ENCODE results near the gene CPEB3.
"Not testable (repeated sequence)": the region's sequence is repeated elsewhere in the genome, so short reads cannot be mapped to it uniquely, and the experiment has no call there.

Gene CPEB3

DNA sequence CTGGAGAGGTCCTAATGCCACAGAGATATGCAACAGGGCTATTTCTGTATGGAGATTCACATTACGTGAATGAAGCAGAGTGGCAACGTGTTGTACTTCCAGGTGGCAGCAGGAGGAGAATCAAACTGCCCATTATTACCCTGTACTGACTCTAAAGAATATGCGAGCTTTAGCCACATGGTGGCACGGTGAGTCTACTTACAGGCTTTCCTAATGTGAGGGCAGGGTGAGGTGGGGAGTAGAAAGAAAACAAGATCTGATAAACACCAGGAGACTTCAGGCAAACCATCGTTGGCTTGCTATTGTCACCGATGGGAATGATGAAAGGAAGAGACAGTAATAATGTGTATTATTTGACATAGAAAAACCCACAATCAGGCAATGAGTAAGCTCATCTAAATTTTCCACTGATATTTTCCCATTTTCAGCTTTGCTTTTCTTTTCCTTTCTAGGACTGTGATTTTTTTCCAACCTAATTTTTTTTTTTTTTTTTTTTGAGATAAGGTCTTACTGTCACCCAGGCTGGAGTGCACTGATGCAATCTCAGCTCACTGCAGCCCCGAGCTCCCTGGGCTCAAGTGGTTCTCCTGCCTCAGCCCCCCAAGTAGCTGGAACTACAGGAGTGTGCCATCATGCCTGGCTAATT, 203.0 kb downstream of the CPEB3 start:
- peak; percentile 49 for DNase-seq

DNA sequence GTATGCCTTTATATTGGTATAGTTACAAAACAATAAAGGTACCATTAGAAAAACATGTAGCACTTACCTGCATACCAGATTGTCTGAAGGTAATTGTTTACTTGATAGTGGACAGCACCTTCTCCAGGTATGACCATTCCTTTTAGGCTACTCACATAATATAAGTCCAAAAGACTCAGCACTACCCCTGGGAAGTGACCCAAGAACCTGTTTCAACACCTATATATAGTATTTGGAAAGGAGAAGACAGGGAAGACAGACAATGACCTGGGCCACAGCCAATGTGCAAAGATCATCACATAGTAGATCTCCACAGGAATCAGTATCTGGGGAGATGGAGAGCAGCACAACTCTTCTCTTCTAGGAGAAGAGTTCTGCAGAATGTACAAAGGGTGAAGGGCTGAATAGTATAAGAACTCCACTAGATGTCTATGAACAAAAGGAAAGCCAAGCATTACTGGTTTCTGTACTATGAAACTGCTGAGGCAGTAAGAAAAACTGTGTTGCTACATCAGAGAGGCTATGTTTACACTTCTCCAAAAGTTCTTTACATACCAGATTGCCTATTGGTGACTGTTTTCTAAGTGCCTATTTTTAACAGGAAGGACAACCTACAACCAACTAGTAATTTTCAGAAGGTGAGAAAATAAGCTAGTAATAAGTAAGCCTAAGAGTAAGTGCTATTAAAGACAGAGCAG, 208.1 kb downstream of the CPEB3 start:
- DNase-seq = no peak

DNA sequence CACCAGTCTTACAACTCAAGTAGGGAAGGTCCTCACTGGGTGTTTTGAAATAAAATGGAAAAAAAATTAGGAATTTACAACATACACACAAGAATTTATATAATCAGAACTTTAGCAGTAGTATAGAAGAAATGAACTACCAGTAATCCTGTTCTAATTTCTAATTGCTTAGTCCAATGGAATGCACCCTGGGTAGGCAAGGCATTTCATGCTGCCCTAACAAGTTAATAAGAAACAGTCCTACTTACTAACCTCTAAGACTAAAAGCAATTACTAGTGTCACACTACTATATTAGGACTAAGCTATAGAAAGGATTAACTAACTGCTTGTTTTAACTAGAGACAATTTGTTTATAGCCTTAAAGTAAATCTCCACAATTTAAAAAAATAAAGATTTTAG, 209.2 kb downstream of the CPEB3 start:
- DNase-seq = no peak

DNA sequence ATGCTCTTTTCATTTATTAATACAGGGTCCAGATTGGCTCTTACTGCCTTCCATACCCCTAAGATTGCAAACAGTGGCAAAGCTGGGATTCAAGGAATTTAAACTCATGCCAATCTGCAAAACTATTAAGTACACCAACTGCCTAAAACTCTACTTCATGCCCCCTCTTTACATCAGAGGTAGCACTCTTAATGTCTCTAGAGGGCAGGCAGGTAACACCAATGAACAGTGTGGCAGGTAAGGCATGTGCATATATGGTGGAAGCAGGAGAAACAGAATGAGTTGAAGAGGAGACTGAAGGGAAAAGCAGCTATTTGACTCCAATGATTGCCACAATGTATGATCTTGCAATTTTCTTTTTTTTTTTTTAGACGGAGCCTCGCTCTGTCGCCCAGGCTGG, 210.6 kb downstream of the CPEB3 start:
- DNase-seq = no peak

DNA sequence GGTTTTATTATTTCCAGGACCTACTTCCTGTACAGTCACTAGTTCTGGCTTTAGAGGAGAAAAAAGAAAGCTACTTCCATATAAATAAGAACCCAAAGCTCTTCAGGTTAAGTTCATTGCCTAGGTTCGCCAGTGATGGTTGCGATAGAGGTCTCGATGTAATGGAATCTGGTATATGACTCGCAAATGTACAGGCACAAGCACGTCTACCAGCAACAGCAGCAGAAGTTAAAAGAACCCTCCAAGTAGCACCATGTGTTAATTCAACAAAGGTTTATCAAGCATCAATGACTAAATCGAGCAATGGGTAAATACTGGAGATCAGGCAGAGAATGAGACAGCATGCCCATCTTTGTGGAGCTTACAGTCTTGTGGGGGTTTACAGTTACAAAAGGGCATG, 211.9 kb downstream of the CPEB3 start:
- no peak for DNase-seq

DNA sequence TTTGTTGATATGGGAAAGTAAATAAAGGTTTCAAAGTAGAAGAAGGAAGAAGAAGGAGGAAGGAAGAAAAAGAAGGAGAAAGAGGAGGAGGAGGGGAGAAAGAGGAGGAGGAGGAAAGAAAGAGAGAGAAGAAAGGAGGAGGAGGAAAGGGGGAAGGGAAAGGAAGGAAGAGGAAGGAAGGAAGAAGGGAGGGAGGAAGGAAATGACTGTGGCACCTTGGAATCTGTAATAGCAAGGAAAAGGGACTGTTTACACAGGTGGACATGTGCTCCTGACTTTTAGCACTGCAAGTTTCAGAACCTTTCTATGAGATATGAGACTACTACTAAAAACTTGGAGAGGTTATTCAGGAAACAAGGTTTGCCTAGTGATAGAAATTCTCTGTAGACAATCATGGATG, 214.2 kb downstream of the CPEB3 start:
- no peak for DNase-seq

DNA sequence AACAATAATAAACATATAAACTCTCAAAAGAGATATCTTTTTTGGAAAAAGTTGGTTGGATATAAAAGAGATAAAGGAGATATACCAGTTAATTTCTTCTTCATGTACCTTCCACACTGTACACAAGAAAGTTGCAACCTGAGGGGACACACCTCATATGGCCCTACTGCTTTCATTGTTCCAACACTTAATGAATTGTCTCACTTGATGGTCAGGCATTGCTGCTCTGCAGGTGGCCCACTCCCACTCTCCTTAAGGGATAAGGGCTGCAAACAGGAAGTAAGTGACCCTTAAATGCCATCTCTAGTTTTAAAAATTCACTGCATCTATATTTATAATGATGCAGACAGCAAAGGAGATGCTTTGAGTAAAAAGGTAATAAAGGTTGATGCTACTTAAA, 215.0 kb downstream of the CPEB3 start:
- DNase-seq = no peak

DNA sequence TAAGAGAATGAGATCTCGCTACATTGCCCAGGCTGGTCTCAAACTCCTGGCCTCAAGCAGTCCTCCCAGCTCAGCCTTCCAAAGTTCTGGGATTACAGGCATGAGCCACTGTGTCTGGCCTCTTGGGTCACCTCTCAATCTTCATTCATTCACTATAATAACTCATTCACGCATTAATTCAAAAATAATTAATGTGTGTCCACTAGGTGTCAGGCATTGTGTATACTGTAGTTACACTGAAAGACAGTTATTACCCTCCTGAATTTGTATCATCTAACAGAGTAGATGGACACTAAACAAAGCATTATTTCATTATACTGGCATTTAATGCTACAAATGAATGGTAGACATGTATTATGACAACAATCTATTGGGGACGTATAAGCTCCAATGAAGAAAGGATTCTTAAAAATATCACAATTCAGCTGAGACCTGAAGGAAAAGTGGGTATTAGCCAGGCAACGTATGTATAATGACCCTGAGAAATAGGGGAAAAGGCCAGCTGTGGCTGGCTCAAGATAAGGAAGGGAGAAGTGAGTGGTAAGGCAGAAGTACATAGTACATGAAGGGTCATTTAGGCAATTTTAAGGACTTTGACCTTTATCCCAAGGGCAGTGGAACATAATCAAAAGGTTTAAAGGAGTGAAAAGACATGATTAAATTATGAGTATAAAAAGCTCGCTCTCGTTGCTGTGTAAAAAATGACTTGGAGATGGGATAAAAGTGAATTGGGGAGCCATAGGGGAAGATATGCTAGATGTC, 216.6 kb downstream of the CPEB3 start:
- DNase-seq = no peak

DNA sequence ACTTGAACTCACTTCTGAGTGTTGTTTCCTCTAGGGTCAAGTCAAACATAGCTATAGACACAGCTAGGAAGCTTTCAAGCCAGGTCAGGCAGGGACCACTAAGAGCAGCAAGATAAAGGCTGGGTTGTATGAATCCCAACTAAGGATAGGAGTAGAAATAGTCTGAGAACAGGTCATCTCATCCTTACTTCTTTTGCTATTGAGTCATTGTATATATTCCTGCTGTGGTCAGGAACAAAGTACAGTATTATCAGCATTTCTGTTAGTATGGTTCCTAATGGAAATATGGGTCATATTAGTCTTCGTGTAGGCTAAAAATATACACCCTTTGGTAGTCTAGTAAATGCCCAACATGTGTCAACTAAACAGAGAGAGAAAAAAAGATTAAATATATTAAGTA, 222.0 kb downstream of the CPEB3 start:
- no peak for DNase-seq

DNA sequence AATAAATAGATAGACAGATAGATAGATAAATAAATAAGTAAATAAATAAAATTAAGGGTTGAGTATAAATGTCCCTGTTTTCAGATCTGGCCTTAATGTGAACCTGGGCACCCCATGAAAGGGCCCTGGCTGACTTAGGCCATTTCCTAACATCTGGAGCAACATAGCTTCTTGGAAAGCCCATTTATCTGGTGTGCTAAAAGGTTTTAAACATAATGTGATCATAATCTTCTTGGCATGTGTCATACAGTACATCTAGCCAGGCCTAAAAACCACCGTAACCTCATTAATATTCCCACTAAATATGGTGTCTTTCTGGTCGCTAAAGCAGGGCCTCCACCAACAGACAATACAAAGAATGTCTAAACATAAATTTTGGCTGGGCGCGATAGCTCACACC, 224.5 kb downstream of the CPEB3 start:
- DNase-seq = no peak

DNA sequence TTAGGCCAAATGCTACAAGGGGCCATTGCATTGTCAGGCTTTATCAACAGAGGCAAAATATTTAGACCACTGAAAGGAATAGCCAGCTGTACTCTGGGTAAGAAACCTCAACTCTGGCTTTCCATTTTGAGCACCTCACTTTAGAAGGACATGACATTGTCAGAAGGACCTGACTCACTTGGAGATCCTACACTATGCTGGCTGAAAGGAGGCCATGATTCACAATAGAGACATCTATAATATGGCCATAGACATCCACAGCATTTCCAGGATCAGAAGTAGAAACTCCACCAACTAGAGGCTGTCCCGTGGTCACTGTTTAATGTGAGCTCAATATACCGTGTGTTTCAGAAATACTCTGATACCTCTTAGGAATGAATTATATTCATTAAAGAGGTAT, 226.4 kb downstream of the CPEB3 start:
- no peak for DNase-seq

DNA sequence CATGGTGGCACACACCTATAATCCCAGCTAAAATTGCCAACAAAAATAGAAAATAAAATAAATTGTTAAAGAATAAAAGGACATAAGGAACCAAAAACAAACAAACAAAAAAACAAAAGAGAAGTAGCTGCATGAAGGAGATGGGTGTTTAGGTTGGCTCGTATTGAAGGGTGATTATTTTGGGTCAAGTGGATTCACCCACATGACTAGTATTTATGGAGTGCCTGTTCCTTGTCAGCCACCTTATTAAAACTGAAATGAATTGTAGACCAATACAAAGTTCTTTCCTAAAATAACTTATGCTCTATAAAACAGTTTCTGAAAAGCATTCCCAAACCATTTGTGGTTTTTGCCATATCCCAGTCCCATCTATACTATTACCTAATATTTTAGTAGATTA, 228.6 kb downstream of the CPEB3 start:
- no peak for DNase-seq

DNA sequence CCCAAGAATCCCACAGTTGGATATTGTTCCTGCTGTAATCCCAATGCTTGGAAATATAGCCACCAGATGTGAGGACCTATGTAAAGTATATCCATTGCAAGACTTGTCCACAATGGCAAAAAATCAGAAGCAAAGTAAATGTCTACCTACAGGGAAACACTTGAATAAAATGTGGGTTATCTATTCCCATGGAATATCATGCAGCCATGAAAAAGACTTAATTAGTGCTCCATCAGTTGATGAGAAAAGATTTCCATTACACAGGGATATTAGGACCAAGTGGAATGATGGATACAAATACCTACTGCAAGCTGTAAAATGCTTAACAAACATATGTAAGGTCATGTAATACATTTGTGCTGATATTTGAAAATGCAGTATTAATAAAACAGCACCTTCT, 236.1 kb downstream of the CPEB3 start:
- DNase-seq = no peak

DNA sequence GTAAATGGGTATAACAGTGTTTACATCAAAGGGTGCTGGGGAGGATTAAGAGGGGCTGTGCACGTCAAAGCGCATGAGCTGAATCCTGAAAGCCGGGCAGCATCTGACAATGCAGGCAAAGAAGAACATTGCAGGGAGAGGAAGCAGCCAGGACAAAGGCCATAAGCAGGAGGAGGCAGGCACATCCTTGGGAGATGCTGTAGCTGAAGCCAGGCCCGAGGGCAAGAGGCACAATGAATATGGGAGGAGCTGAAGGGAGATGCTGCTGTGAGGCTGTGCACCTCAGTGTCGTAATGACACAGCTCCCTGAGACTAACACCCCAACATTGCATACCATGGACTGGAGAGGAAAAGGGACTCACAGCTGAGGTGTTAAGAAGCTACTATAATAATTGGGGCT, 238.1 kb downstream of the CPEB3 start:
- no peak for DNase-seq

DNA sequence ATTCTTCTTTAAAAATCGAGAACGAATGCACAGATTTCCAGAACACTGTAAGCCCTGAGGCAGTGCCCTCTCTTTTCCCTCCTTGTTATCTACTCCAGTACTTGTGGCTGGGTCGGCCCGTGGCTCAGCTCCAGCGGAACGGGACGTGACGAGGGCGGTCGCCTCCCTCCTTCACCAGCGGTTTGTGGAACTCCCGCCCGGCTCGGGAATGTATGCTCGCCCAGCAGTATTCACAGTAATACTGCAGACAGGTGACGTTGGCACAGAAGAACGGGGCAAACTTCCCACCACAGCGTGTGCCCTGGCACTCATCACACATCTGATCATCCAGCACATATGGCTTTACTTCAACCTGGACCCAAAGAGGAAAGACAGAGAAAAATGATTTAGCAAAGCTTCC, 238.8 kb downstream of the CPEB3 start:
- no peak for DNase-seq

DNA sequence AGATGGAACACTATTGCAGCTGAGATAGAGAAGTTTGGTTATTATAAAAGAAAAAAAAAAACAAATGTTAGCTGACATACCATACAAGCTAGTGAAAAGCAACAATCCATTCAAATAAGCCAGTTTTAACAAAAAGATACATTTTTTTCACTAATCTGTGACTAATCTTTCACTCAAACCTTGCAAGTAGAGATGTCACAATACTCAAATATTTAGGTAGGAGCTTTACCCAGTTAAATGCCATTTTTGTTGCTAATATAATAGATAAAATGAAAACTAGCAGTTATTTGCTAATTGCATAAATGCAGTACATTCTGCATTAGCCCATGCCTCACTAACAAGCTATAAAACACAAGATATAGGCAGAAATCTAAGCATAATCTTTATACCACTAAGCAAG, 243.7 kb downstream of the CPEB3 start:
- DNase-seq = no peak

DNA sequence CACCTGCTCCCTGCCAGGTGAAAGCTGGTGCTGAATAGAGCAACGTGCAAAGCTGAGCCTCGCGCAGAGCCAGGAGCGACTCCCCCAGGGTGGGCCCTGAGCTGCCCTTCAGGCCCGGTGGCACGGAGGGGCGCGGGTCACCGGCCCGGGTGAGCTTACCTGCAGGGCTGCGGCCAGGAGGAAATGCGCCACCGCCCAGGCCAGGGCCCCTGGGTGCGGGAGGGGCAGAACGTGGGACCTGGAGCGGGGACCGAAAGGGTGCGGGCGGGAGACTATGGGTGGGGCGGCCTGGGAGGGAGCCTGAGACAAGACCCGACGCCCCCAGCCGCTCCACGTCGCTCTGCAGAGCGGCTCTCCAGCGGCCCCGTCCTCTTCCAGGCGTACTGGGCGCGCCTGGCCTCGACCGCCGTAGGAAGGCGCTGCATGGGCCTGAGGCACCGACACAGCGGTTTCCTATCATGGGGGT, 245.2 kb downstream of the CPEB3 start:
- no peak for DNase-seq

DNA sequence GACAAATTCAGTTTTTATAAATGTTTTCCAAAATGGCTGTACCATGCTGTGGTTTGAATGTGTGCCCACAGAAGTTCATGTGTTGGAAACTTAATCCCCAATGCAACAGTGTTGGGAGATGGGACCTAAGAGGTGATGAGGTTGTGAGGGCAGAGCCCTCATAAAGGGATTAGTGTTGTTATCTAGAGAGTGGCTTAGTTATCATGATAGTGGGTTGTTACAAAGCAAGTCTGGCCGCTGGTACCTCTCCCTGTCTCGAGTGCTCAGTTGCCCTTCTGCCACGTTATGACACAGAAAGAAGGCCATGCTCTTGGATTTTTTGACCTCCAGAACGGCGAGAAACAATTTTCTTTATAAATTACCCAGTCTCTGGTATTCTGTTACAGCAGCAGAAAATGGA, 248.3 kb downstream of the CPEB3 start:
- no peak for DNase-seq

DNA sequence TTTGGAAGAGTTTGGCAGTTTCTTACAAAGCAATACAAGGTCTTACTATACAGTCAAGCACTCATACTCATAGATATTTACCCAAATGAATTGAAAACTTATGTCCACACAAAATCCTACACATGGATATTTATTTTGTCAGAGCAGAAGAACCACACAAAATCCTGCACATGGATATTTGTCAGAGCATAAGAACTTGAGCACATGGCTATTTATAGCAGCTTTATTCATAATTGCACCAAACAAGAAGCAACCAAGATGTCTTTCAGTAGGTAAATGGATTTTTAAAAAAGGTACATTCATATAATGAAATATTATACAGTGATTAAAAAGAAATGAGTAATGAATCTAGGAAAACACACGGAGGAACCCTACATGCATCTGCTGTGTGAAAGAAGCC, 251.9 kb downstream of the CPEB3 start:
- DNase-seq = no peak

DNA sequence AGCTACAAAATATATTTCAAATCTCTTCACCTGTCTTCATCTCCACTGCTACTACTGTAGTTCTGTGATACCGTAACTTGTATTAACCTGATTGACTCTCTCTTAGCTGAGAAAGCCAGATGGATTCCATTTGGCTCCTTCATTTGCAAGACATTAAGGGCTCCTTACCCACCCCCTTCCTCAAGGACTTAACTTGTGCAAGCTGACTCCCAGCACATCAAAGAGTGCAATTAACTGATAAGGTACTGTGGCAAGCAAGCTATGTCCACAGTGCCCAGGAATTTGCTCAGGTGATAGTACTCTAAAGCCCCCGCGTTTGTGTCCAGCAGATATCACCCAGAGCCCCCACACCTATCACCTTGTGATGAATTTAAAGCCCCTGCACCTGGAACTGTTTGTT, 257.8 kb downstream of the CPEB3 start:
- not testable (repeated sequence) for DNase-seq

DNA sequence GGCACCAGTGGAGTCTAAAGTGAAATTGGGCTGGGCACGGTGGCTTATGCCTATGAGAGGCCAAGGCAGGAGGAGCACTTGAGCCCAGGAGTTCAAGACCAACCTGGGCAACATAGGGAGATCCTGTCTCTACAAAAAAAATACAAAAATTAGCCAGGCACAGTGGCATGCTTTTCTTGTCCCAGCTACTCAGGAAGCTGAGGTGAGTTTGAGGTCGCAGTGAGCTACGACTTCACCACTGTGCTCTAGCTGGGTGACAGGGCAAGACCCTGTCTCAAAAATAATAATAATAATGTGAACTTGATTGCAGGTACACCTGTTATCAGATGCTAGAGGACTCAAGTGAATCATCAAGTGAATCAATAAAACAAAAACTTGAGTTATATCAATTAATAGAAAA, 259.3 kb downstream of the CPEB3 start:
- DNase-seq = no peak

DNA sequence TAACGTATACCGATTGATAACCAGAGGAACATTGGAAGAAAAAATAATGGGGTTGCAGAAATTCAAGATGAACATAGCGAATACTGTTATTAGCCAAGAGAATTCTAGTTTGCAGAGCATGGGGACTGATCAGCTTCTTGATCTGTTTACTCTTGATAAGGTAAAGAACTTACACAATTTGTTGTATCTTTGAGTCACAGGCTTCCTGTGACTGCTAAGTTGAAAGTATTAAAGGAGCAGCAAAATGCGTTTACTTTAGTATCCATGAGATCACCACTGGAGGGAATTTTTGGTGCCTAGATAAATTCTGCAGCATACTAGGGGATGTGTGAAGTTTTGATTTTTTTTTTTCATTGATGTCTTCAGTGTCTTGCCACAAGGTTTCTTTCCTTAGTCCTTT, 263.7 kb downstream of the CPEB3 start:
- no peak for DNase-seq

DNA sequence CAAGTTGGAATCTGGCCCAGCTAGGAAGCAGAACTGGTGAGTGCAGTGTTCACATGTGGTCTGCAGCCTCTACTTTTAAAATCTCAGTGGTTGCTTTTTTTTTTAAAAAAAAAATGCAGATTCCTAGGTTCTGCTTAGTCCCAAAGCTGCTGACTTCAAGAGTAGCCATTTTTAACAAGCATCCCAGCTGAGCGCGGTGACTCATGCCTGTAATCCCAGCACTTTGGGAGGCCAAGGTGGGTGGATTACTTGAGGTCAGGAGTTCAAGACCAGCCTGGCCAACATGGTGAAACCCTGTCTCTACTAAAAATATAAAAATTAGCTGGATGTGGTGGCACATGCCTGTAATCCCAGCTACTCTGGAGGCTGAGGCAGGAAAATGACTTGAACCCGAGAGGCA, 265.5 kb downstream of the CPEB3 start:
- DNase-seq = not testable (repeated sequence)

DNA sequence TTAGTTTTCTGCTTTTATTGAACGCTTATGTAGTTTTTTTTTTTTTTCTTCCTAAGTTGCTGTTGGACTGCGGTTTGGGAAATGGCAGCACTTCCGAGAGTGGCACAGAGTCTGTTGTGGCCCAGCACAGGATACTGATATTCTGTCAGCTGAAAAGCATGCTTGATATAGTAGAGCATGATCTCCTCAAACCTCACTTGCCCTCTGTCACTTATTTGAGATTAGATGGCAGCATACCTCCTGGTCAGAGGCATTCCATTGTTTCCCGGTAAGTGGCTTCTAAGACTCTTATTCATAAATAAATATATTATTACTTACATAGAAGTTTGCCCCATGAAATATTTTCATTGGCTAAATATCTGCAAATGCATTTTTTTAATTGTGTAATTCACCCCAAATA, 266.2 kb downstream of the CPEB3 start:
- DNase-seq = no peak
